ENCODE data around the gene ELMO1. TPM values are rescaled to one million over a fixed set of nuclear protein-coding genes. Genes with fewer than 3 reads are reported as not detected.

The ELMO1 gene
- total RNA-seq, 1 donor from 2014 or later = not detected

GRCh38 chr7:37385787-37386186 is 62.9 kb downstream of the ELMO1 start:
- no peaks in the 10 kb centered on the region for H3K27me3 Mint-ChIP-seq (ENCODE audit: unreplicated experiment)
- DNase-seq (ENCODE audit: extremely low spot score, unreplicated experiment) = no peak
- TF ChIP-seq CTCF (IDR thresholded peaks at IDR 0.05) = no peak
- H3K4me1 Mint-ChIP-seq (ENCODE audit: unreplicated experiment) = no peaks in the 10 kb centered on the region
- H3K4me3 Mint-ChIP-seq (ENCODE audit: unreplicated experiment) = no peak overlapping the region
- no peaks in the 10 kb centered on the region for H3K9me3 Mint-ChIP-seq (ENCODE audit: unreplicated experiment)
- no peaks in the 10 kb centered on the region for H3K36me3 Mint-ChIP-seq (ENCODE audit: unreplicated experiment)
- no peak overlapping the region for H3K27ac Mint-ChIP-seq (ENCODE audit: unreplicated experiment)

GRCh38 chr7:37382546-37383088 is 66.0 kb downstream of the ELMO1 start:
- Mint-ChIP-seq H3K4me3 (ENCODE audit: unreplicated experiment) (no peak overlapping the region), H3K27me3 (ENCODE audit: unreplicated experiment) (no peaks in the 10 kb centered on the region), H3K9me3 (ENCODE audit: unreplicated experiment) (peaks cover 4% of the 10 kb centered on the region), H3K4me1 (ENCODE audit: unreplicated experiment) (no peaks in the 10 kb centered on the region), H3K36me3 (ENCODE audit: unreplicated experiment) (no peaks in the 10 kb centered on the region), H3K27ac (ENCODE audit: unreplicated experiment) (no peak overlapping the region)
- DNase-seq (ENCODE audit: extremely low spot score, unreplicated experiment) = no peak
- TF ChIP-seq CTCF (IDR thresholded peaks at IDR 0.05) = no peak

- no peaks in the 10 kb centered on the region for H3K36me3 Mint-ChIP-seq (ENCODE audit: unreplicated experiment)
- H3K27me3 Mint-ChIP-seq (ENCODE audit: unreplicated experiment) = no peaks in the 10 kb centered on the region
- no peak for DNase-seq (ENCODE audit: extremely low spot score, unreplicated experiment)
- H3K4me3 Mint-ChIP-seq (ENCODE audit: unreplicated experiment) = no peak overlapping the region
- H3K27ac Mint-ChIP-seq (ENCODE audit: unreplicated experiment) = no peak overlapping the region
- TF ChIP-seq CTCF (IDR thresholded peaks at IDR 0.05) = no peak
- H3K4me1 Mint-ChIP-seq (ENCODE audit: unreplicated experiment) = no peaks in the 10 kb centered on the region
- H3K9me3 Mint-ChIP-seq (ENCODE audit: unreplicated experiment) = peaks cover 12% of the 10 kb centered on the region
These were observed 67.8 kb downstream of the ELMO1 start for GRCh38 chr7:37380831-37381230.

GRCh38 chr7:37379546-37380277 is 69.0 kb downstream of the ELMO1 start:
- no peak overlapping the region for H3K27ac Mint-ChIP-seq (ENCODE audit: unreplicated experiment)

More at GRCh38 chr7:37379546-37380277, 69.0 kb downstream of the ELMO1 start:
- no peaks in the 10 kb centered on the region for H3K27me3 Mint-ChIP-seq (ENCODE audit: unreplicated experiment)
- TF ChIP-seq CTCF (IDR thresholded peaks at IDR 0.05) = no peak
- no peak for DNase-seq (ENCODE audit: extremely low spot score, unreplicated experiment)
- H3K9me3 Mint-ChIP-seq (ENCODE audit: unreplicated experiment) = peaks cover 15% of the 10 kb centered on the region
- no peaks in the 10 kb centered on the region for H3K4me1 Mint-ChIP-seq (ENCODE audit: unreplicated experiment)
- no peak overlapping the region for H3K4me3 Mint-ChIP-seq (ENCODE audit: unreplicated experiment)
- H3K36me3 Mint-ChIP-seq (ENCODE audit: unreplicated experiment) = no peaks in the 10 kb centered on the region
